SK-N-SH (cell line): ENCODE results near the gene CXCL1. TPM values are rescaled to one million over a fixed set of nuclear protein-coding genes. Genes with fewer than 3 reads are reported as not detected.

Experiments
- CTCF ChIA-PET: fragments of 300-600, 350-600 bp; formaldehyde crosslinking; extraction: SDS; loops from one replicate; lab custom pipeline; 2021; lab: Yijun Ruan, JAX
- POLR2A ChIA-PET: fragments of 350-600 bp; sonication (Branson Sonifier 250); formaldehyde crosslinking; extraction: SDS; loops from one replicate; lab custom pipeline; 2020; ENCODE audit warnings: antibody characterized with exemption, inconsistent platforms; lab: Yijun Ruan, JAX
- DNase-seq: peaks from one replicate; pipeline ENCODE4 v3.0.0; 2012
- H2AFZ ChIP-seq: fragments of 200-600 bp; sonication (generic); 2 replicates; pipeline ENCODE4 v1.8.1; 2016; ENCODE audit warnings: antibody characterized with exemption, mild to moderate bottlenecking, low read depth
- H3F3A ChIP-seq: fragments of 200-600 bp; sonication (generic); replicated peaks from 2 replicates; pipeline ENCODE3; 2016; ENCODE audit warnings: antibody characterized with exemption, mild to moderate bottlenecking; ENCODE audit not compliant: insufficient read depth
- H3K27ac ChIP-seq, 2 experiments: fragments of 200-500 bp in 1 of 2; fragments of 200-600 bp in 1 of 2; sonication (Bioruptor generic) in 1 of 2; sonication (generic), shearing (Covaris generic) in 1 of 2; 2 replicates each; pipeline versions ENCODE4 v1.5.1 to v1.6.1; 2014 to 2016; ENCODE audit warnings: low read depth in 2 of 2, inconsistent platforms in 1 of 2, low read length in 1 of 2, mild to moderate bottlenecking in 1 of 2, mixed read lengths in 1 of 2
- H3K27me3 ChIP-seq: fragments of 200-600 bp; sonication (generic), shearing (Covaris generic); 2 replicates; pipeline ENCODE4 v1.6.1; 2016; ENCODE audit warnings: mixed run types; ENCODE audit not compliant: insufficient read depth
- H3K36me3 ChIP-seq, 2 experiments: fragments of 200-500 bp in 1 of 2; fragments of 200-600 bp in 1 of 2; sonication (Bioruptor generic) in 1 of 2; sonication (generic) in 1 of 2; replicated peaks in 1 of 2; 2 replicates each; pipeline versions ENCODE3 to v1.5.1; 2014 to 2016; ENCODE audit warnings: low read length in 1 of 2, mild to moderate bottlenecking in 1 of 2; ENCODE audit not compliant: insufficient read depth in 2 of 2, control insufficient read depth in 1 of 2
- H3K4me1 ChIP-seq, 2 experiments: fragments of 200-500 bp in 1 of 2; fragments of 200-600 bp in 1 of 2; sonication (Bioruptor generic) in 1 of 2; sonication (generic), shearing (Covaris generic) in 1 of 2; 2 replicates each; pipeline versions ENCODE4 v1.5.1 to v1.6.1; 2014 to 2016; ENCODE audit warnings: low read depth in 1 of 2, low read length in 1 of 2, mixed run types in 1 of 2; ENCODE audit not compliant: insufficient read depth in 2 of 2, control insufficient read depth in 1 of 2
- H3K4me2 ChIP-seq: fragments of 200-600 bp; sonication (generic), shearing (Covaris generic); 2 replicates; pipeline ENCODE4 v1.6.1; 2017; ENCODE audit warnings: mixed run types
- H3K4me3 ChIP-seq, 2 experiments: fragments of 200-500 bp in 1 of 2; fragments of 200-600 bp in 1 of 2; sonication (Bioruptor generic) in 1 of 2; sonication (generic), shearing (Covaris generic) in 1 of 2; 2 replicates each; pipeline versions ENCODE4 v1.5.1 to v1.8.1; 2014 to 2016; ENCODE audit warnings: low read depth in 2 of 2, inconsistent platforms in 1 of 2, low read length in 1 of 2, mild to moderate bottlenecking in 1 of 2, mixed read lengths in 1 of 2, moderate library complexity in 1 of 2
- H3K79me2 ChIP-seq: fragments of 200-600 bp; sonication (generic); 2 replicates; pipeline ENCODE4 v1.8.1; 2017; ENCODE audit warnings: mild to moderate bottlenecking; ENCODE audit not compliant: insufficient read depth
- H3K9ac ChIP-seq: fragments of 200-600 bp; sonication (generic); 2 replicates; pipeline ENCODE4 v1.6.1; 2017; ENCODE audit warnings: mixed run types
- H3K9me2 ChIP-seq: fragments of 200-600 bp; sonication (generic); 2 replicates; pipeline ENCODE4 v1.6.1; 2017; ENCODE audit warnings: mixed run types
- H3K9me3 ChIP-seq: fragments of 200-600 bp; sonication (generic); 2 replicates; pipeline ENCODE4 v1.6.1; 2017; ENCODE audit warnings: mixed run types, mild to moderate bottlenecking, moderate library complexity
- H4K20me1 ChIP-seq: fragments of 200-600 bp; sonication (generic); 2 replicates; pipeline ENCODE4 v1.6.1; 2017; ENCODE audit warnings: mild to moderate bottlenecking, mixed run types; ENCODE audit not compliant: insufficient read depth
- CTCF ChIP-seq: fragments of 200-600 bp; sonication (generic); IDR thresholded peaks from 2 replicates; pipeline ENCODE4 v1.6.1; 2017; ENCODE audit warnings: antibody characterized with exemption, mild to moderate bottlenecking, moderate library complexity
- ELF1 ChIP-seq: IDR thresholded peaks from 2 replicates; pipeline ENCODE4 v1.4.0; 2012
- EP300 ChIP-seq, 2 experiments: IDR thresholded peaks; 2 replicates each; pipeline versions ENCODE4 v1.4.0 to v1.6.1; 2012; ENCODE audit warnings: borderline replicate concordance in 1 of 2, low read depth in 1 of 2, low read length in 1 of 2
- FOXM1 ChIP-seq: IDR thresholded peaks from 2 replicates; pipeline ENCODE4 v1.4.0; 2012; ENCODE audit warnings: low read depth, mild to moderate bottlenecking
- GABPA ChIP-seq: IDR thresholded peaks from 2 replicates; pipeline ENCODE4 v1.4.0; 2012; ENCODE audit warnings: low read depth, mild to moderate bottlenecking
- JUND ChIP-seq: IDR thresholded peaks from 2 replicates; pipeline ENCODE4 v1.4.0; 2012
- MXI1 ChIP-seq: IDR thresholded peaks from 2 replicates; pipeline ENCODE4 v1.6.1; 2012; ENCODE audit warnings: mild to moderate bottlenecking, low read depth, low read length, improper control_type of control experiment
- NRF1 ChIP-seq: IDR thresholded peaks from 2 replicates; pipeline ENCODE4 v1.6.1; 2012; ENCODE audit warnings: low read depth, mild to moderate bottlenecking, low read length
- RAD21 ChIP-seq: IDR thresholded peaks from 2 replicates; pipeline ENCODE4 v1.6.1; 2012; ENCODE audit warnings: mild to moderate bottlenecking, low read length
- REST ChIP-seq: IDR thresholded peaks from 2 replicates; pipeline ENCODE4 v1.6.1; 2012; ENCODE audit warnings: mild to moderate bottlenecking, low read depth, low read length, moderate library complexity
- RXRA ChIP-seq: IDR thresholded peaks from 2 replicates; pipeline ENCODE4 v1.4.0; 2012; ENCODE audit warnings: low read depth, mild to moderate bottlenecking, borderline replicate concordance
- SIN3A ChIP-seq: IDR thresholded peaks from 2 replicates; pipeline ENCODE4 v1.6.1; 2012; ENCODE audit warnings: low read depth, mild to moderate bottlenecking, low read length, moderate library complexity, borderline replicate concordance
- TAF1 ChIP-seq: IDR thresholded peaks from 2 replicates; pipeline ENCODE4 v1.6.1; 2012; ENCODE audit warnings: low read depth, mild to moderate bottlenecking, low read length, moderate library complexity, borderline replicate concordance
- TCF12 ChIP-seq: IDR thresholded peaks from 2 replicates; pipeline ENCODE4 v1.4.0; 2012
- YY1 ChIP-seq: IDR thresholded peaks from 2 replicates; pipeline ENCODE4 v1.4.0; 2012; ENCODE audit warnings: low read depth, mild to moderate bottlenecking
- WGBS: methylation state at CpG from one replicate; pipeline ENCODE4 v1.1.6; 2017; ENCODE audit warnings: low lambda C conversion rate; 5-methylcytosine and 5-hydroxymethylcytosine counted together
- polyA plus RNA-seq, 3 experiments: library from polyadenylated mRNA; depleted of rRNA; stranded (reverse); fragments of >200 nt; gene quantifications; 2 replicates each; pipeline ENCODE4 v1.2.3, GENCODE V29; 2012
- TF ChIP-seq, protein P1 (sequence below): fragments of 150-350 bp; IDR thresholded peaks from 2 replicates; pipeline ENCODE4 v1.6.1; 2017; ENCODE audit warnings: antibody characterized with exemption, low read length, low read depth, borderline replicate concordance
- TF ChIP-seq, protein P2 (sequence below): IDR thresholded peaks from 2 replicates; pipeline ENCODE4 v1.4.0; 2012; ENCODE audit warnings: low read depth, borderline replicate concordance

Gene CXCL1
- polyA plus RNA-seq, 1 of the 3 experiments (the other 2 are of a cell fraction), result 0.12 TPM

DNA sequence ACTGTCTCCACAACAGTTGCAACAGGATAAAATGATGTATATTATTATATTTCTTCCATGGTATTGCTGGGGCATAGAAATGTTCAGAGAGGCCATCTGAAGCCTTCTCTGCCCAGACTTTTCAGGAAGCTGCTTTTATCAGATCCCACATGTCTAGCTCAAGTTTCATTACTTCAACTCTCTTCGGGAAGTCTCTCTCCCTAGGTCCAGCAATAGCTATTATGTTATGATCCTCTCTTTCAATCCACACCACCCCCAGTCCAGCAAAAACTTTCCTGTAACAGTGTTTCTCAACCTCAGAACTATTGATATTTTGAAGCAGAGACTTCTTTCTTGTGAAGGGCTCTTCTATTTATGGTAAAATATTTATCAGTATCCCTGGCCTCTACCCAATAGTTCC lies 44.9 kb downstream of the CXCL1 start:
- WGBS, result 5% methylated on average over 1 of the region's 1 CpG
- Histone ChIP-seq H3K79me2 (no peaks in the 10 kb centered on the region), H3K4me2 (no peak overlapping the region), H2AFZ (no peak overlapping the region), H3K27me3 (no peaks in the 10 kb centered on the region), H3F3A (peaks cover 7% of the 10 kb centered on the region), H3K9me2 (no peaks in the 10 kb centered on the region), H3K9me3 (no peaks in the 10 kb centered on the region), H3K27ac (no peak overlapping the region), H3K36me3 (no peaks in the 10 kb centered on the region), H3K9ac (no peak overlapping the region), H3K4me3 (no peak overlapping the region), H3K4me1 (no peaks in the 10 kb centered on the region), H4K20me1 (no peaks in the 10 kb centered on the region)
- DNase-seq, result no peak
- POLR2A ChIA-PET, result no interaction called here
- CTCF ChIA-PET, result no interaction called here
- TF ChIP-seq RAD21 (no peak), ELF1 (no peak), RXRA (no peak), CTCF (no peak), JUND (no peak), TAF1 (no peak), GABPA (no peak), SIN3A (no peak)
- TF ChIP-seq, protein P1, sequence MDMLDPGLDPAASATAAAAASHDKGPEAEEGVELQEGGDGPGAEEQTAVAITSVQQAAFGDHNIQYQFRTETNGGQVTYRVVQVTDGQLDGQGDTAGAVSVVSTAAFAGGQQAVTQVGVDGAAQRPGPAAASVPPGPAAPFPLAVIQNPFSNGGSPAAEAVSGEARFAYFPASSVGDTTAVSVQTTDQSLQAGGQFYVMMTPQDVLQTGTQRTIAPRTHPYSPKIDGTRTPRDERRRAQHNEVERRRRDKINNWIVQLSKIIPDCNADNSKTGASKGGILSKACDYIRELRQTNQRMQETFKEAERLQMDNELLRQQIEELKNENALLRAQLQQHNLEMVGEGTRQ, result no peak

DNA sequence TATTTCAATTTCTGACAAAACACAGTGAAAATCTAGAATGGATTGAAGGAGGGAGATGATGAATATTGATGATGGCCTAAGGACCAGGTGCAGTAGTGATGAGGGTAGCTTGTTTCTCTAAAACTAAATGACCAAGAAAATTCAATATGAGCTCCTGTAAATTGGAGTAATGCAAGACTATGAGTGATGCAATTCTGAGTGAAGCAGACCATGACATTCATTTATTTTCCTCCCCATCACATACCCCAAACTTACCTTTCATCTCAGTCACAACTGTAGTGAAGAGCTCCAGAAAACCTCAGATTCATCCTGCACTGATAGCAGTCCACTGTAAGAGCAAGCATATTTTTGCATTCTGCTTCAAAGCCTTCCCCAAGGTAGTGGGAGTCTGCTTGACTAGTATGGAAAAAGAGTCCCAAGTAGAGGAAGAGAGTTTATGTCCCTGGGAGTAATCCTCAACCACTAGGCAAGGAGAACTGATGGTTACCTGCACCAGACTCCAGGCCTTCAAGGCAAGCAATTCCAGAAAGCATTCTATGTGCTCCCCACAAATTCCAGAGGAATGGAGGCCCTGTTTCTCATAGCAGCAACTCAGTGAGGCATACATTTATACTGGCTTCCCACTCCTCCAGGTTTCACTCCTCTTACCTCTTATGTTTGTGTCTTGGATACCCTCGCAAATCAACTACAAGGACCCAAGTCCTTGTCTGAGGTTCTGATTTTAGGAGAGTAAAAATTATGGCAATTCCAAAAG lies 47.2 kb downstream of the CXCL1 start:
- ChIA-PET CTCF (interaction anchor here (1.3 kb wide), 1 partner anchor 14 kb away, joined by 3 read pairs; no protein-coding TSS in a partner anchor), POLR2A (no interaction called here)
- no peaks in the 10 kb centered on the region for H3K4me1 ChIP-seq
- H3K9ac ChIP-seq, result no peak overlapping the region
- H3K4me3 ChIP-seq, result no peak overlapping the region
- H3K9me3 ChIP-seq, result no peaks in the 10 kb centered on the region
- H2AFZ ChIP-seq, result no peak overlapping the region
- no peak overlapping the region for H3K4me2 ChIP-seq
- 10% methylated on average over 1 of the region's 1 CpG for WGBS
- no peaks in the 10 kb centered on the region for H4K20me1 ChIP-seq
- H3K27ac ChIP-seq, result no peak overlapping the region
- no peaks in the 10 kb centered on the region for H3K79me2 ChIP-seq
- H3F3A ChIP-seq, result peaks cover 7% of the 10 kb centered on the region
- H3K9me2 ChIP-seq, result no peaks in the 10 kb centered on the region
- no peak for DNase-seq
- no peaks in the 10 kb centered on the region for H3K36me3 ChIP-seq
- H3K27me3 ChIP-seq, result no peaks in the 10 kb centered on the region
- TF ChIP-seq FOXM1 (no peak), REST (no peak), YY1 (no peak), TCF12 (no peak), TAF1 (no peak), JUND (no peak), RXRA (no peak), NRF1 (no peak), MXI1 (no peak), EP300 (IDR thresholded peaks at IDR 0.05; ENCODE audit: borderline replicate concordance in 1 of 2, low read depth in 1 of 2, low read length in 1 of 2) (no peak)
- TF ChIP-seq, protein P2, sequence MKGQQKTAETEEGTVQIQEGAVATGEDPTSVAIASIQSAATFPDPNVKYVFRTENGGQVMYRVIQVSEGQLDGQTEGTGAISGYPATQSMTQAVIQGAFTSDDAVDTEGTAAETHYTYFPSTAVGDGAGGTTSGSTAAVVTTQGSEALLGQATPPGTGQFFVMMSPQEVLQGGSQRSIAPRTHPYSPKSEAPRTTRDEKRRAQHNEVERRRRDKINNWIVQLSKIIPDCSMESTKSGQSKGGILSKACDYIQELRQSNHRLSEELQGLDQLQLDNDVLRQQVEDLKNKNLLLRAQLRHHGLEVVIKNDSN, result no peak
